Measurements from ENCODE around the gene DYNLT4. TPM values are rescaled to one million over a fixed set of nuclear protein-coding genes. Genes with fewer than 3 reads are reported as not detected.
A peak's percentile ranks its signal among the peaks of the same experiment; 100 is the strongest.

Gene DYNLT4
- total and polyA plus RNA-seq, 4 donors, result 0.29 to 0.50 TPM; not detected in 2

DNA sequence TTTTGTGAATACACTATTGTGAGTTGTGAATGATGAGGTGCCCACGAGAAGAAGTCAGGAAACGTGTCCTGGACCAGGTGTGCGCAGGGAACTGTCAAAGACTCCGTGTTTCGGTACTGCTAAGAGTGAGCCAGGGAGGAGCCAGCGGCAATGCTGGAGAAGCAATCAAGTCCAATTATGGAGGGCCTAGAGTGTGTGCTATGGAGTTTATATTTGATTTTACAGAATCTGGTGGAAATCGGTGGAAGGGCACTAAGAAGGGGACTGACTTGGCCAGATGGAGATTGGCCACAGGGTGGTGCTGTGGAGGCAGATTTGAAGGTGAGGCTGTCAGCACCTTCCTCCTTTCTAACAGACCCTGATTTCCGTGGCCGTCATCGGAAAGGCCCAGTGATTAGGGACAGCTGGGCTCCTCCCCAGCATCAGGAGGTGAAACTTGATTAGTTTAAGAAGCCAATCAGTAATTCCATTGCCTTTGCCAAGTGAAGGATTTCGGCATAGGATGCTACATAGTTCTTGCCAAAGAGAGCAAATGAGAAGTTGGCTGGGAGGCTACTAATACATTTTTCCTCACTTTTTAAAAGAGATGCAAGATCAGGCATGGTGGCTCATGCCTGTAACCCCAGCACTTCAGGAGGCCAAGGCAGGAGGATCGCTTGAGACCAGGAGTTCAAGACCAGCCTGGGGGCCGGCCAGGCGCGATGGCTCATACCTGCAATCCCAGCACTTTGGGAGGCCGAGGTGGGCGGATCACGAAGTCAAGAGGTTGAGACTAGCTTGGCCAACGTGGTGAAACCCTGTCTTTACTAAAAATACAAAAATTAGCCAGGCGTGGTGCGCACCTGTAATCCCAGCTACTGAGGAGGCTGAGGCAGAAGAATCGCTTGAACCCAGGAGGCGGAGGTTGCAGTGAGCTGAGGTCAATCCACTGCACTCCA, 28.9 kb upstream of the DYNLT4 start:
- no peaks in the 10 kb centered on the region for H3K36me3 ChIP-seq (ENCODE audit: control insufficient read depth in 4 of 4, insufficient read depth in 3 of 4, low read depth in 1 of 4, low read length in 3 of 4)
- no peak overlapping the region for H3K4me3 ChIP-seq (ENCODE audit: low read depth in 1 of 3, low read length in 3 of 3)
- DNase-seq (ENCODE audit: low spot score), result peak; percentile 90
- H3K4me1 ChIP-seq (ENCODE audit: control insufficient read depth in 4 of 4, insufficient read depth in 4 of 4, low read length in 3 of 4), result no peaks in the 10 kb centered on the region
- no peak overlapping the region for H3K27ac ChIP-seq (ENCODE audit: low read depth in 1 of 2, low read length in 2 of 2)
- TF ChIP-seq, protein P1, sequence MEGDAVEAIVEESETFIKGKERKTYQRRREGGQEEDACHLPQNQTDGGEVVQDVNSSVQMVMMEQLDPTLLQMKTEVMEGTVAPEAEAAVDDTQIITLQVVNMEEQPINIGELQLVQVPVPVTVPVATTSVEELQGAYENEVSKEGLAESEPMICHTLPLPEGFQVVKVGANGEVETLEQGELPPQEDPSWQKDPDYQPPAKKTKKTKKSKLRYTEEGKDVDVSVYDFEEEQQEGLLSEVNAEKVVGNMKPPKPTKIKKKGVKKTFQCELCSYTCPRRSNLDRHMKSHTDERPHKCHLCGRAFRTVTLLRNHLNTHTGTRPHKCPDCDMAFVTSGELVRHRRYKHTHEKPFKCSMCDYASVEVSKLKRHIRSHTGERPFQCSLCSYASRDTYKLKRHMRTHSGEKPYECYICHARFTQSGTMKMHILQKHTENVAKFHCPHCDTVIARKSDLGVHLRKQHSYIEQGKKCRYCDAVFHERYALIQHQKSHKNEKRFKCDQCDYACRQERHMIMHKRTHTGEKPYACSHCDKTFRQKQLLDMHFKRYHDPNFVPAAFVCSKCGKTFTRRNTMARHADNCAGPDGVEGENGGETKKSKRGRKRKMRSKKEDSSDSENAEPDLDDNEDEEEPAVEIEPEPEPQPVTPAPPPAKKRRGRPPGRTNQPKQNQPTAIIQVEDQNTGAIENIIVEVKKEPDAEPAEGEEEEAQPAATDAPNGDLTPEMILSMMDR (IDR thresholded peaks at IDR 0.05; ENCODE audit: low read depth, low read length, missing input control), result peak; percentile 79
- TF ChIP-seq RAD21 (IDR thresholded peaks at IDR 0.05) (peak; percentile 77 to 90), GABPA (IDR thresholded peaks at IDR 0.05 in 1 of 2, conservative IDR thresholded peaks at IDR 0.05 in 1 of 2) (no peak)
- TF ChIP-seq, protein P2, sequence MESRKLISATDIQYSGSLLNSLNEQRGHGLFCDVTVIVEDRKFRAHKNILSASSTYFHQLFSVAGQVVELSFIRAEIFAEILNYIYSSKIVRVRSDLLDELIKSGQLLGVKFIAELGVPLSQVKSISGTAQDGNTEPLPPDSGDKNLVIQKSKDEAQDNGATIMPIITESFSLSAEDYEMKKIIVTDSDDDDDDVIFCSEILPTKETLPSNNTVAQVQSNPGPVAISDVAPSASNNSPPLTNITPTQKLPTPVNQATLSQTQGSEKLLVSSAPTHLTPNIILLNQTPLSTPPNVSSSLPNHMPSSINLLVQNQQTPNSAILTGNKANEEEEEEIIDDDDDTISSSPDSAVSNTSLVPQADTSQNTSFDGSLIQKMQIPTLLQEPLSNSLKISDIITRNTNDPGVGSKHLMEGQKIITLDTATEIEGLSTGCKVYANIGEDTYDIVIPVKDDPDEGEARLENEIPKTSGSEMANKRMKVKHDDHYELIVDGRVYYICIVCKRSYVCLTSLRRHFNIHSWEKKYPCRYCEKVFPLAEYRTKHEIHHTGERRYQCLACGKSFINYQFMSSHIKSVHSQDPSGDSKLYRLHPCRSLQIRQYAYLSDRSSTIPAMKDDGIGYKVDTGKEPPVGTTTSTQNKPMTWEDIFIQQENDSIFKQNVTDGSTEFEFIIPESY (IDR thresholded peaks at IDR 0.05), result no peak
- H3K27me3 ChIP-seq (ENCODE audit: control insufficient read depth in 4 of 4, insufficient read depth in 4 of 4, low read length in 3 of 4), result no peaks in the 10 kb centered on the region
- WGBS, result 67% methylated on average over 23 of the region's 23 CpGs
- no peaks in the 10 kb centered on the region for H3K9me3 ChIP-seq (ENCODE audit: control insufficient read depth in 4 of 4, low read length in 3 of 4)
- no peak overlapping the region for H3K9ac ChIP-seq (ENCODE audit: low read depth in 1 of 2, low read length in 2 of 2)

DNA sequence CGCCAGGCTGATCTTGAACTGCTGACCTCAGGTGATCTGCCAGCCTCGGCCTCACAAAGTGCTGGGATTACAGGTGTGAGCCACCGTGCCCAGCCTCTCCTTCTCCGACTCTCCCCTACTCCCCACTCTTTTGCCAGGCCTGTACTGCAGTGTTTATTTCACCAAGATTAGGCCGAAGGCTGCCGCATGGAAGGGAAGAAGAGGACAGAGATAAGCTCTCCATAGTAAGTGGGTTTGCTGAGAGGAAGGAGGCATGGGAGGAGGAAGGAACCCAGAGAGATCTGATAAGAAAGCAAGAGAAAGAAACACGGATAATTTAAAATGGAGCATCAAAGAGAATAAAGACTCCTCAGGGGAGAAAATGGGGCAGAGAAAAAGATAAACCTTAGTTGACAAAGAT, 27.2 kb upstream of the DYNLT4 start:
- Histone ChIP-seq H3K4me3 (ENCODE audit: low read depth in 1 of 3, low read length in 3 of 3) (no peak overlapping the region), H3K36me3 (ENCODE audit: control insufficient read depth in 4 of 4, insufficient read depth in 3 of 4, low read depth in 1 of 4, low read length in 3 of 4) (no peaks in the 10 kb centered on the region), H3K9ac (ENCODE audit: low read depth in 1 of 2, low read length in 2 of 2) (no peak overlapping the region), H3K27ac (ENCODE audit: low read depth in 1 of 2, low read length in 2 of 2) (no peak overlapping the region), H3K27me3 (ENCODE audit: control insufficient read depth in 4 of 4, insufficient read depth in 4 of 4, low read length in 3 of 4) (no peaks in the 10 kb centered on the region), H3K9me3 (ENCODE audit: control insufficient read depth in 4 of 4, low read length in 3 of 4) (no peaks in the 10 kb centered on the region), H3K4me1 (ENCODE audit: control insufficient read depth in 4 of 4, insufficient read depth in 4 of 4, low read length in 3 of 4) (no peaks in the 10 kb centered on the region)
- TF ChIP-seq EGR1 (IDR thresholded peaks at IDR 0.05; ENCODE audit: low read depth in 2 of 2) (no peak), TAF1 (conservative IDR thresholded peaks at IDR 0.05) (no peak), FOXA2 (IDR thresholded peaks at IDR 0.05) (no peak), HNF4A (conservative IDR thresholded peaks at IDR 0.05) (no peak), RXRA (IDR thresholded peaks at IDR 0.05) (no peak), SP1 (IDR thresholded peaks at IDR 0.05) (no peak)
- TF ChIP-seq, protein P3, sequence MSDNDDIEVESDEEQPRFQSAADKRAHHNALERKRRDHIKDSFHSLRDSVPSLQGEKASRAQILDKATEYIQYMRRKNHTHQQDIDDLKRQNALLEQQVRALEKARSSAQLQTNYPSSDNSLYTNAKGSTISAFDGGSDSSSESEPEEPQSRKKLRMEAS (IDR thresholded peaks at IDR 0.05), result no peak
- TF ChIP-seq, protein P4, sequence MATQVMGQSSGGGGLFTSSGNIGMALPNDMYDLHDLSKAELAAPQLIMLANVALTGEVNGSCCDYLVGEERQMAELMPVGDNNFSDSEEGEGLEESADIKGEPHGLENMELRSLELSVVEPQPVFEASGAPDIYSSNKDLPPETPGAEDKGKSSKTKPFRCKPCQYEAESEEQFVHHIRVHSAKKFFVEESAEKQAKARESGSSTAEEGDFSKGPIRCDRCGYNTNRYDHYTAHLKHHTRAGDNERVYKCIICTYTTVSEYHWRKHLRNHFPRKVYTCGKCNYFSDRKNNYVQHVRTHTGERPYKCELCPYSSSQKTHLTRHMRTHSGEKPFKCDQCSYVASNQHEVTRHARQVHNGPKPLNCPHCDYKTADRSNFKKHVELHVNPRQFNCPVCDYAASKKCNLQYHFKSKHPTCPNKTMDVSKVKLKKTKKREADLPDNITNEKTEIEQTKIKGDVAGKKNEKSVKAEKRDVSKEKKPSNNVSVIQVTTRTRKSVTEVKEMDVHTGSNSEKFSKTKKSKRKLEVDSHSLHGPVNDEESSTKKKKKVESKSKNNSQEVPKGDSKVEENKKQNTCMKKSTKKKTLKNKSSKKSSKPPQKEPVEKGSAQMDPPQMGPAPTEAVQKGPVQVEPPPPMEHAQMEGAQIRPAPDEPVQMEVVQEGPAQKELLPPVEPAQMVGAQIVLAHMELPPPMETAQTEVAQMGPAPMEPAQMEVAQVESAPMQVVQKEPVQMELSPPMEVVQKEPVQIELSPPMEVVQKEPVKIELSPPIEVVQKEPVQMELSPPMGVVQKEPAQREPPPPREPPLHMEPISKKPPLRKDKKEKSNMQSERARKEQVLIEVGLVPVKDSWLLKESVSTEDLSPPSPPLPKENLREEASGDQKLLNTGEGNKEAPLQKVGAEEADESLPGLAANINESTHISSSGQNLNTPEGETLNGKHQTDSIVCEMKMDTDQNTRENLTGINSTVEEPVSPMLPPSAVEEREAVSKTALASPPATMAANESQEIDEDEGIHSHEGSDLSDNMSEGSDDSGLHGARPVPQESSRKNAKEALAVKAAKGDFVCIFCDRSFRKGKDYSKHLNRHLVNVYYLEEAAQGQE (IDR thresholded peaks at IDR 0.05), result no peak
- WGBS, result 67% methylated on average over 7 of the region's 7 CpGs
- DNase-seq (ENCODE audit: low spot score), result no peak
